ENCODE data around the gene FOXD1. TPM values are rescaled to one million over a fixed set of nuclear protein-coding genes. Genes with fewer than 3 reads are reported as not detected.
A peak's percentile ranks its signal among the peaks of the same experiment; 100 is the strongest.
"Not testable (repeated sequence)": the region's sequence is repeated elsewhere in the genome, so short reads cannot be mapped to it uniquely, and the experiment has no call there.

FOXD1 gene
- 11.3 and 11.8 TPM in 2 replicates for total RNA-seq (2014; rRNA removed; shearing (Covaris generic))

- peak; percentile 57 for DNase-seq (ENCODE audit: low spot score)
- in situ Hi-C loops (cut with HindIII; ENCODE audit: low sequenced_read_pairs): no loop called here
Observed at GRCh38 chr5:73448463-73449136, at the start of gene FOXD1. TSS of gene FOXD1 (minus strand) at chr5:73448777. CDS start at chr5:73448362, 415 bp downstream.

GRCh38 chr5:73497497-73498056 lies 49.0 kb upstream of the FOXD1 start:
- no peak for DNase-seq (ENCODE audit: low spot score)
- in situ Hi-C loops (cut with HindIII; ENCODE audit: low sequenced_read_pairs): no loop called here

- DNase-seq (ENCODE audit: low spot score): peak; percentile 35
- in situ Hi-C loops (cut with HindIII; ENCODE audit: low sequenced_read_pairs): no loop called here
Observed at GRCh38 chr5:73496984-73497457, 48.4 kb upstream of the FOXD1 start.

GRCh38 chr5:73495772-73496335 lies 47.3 kb upstream of the FOXD1 start:
- DNase-seq (ENCODE audit: low spot score): no peak
- in situ Hi-C loops (cut with HindIII; ENCODE audit: low sequenced_read_pairs): no loop called here

- no peak for DNase-seq (ENCODE audit: low spot score)
- in situ Hi-C loops (cut with HindIII; ENCODE audit: low sequenced_read_pairs): no loop called here
Observed at GRCh38 chr5:73494721-73495120, 46.1 kb upstream of the FOXD1 start.

GRCh38 chr5:73493421-73493820 lies 44.8 kb upstream of the FOXD1 start:
- in situ Hi-C loops (cut with HindIII; ENCODE audit: low sequenced_read_pairs): no loop called here
- no peak for DNase-seq (ENCODE audit: low spot score)

GRCh38 chr5:73491155-73491554 lies 42.6 kb upstream of the FOXD1 start:
- in situ Hi-C loops (cut with HindIII; ENCODE audit: low sequenced_read_pairs): no loop called here

GRCh38 chr5:73490088-73490487 lies 41.5 kb upstream of the FOXD1 start:
- DNase-seq (ENCODE audit: low spot score): no peak
- in situ Hi-C loops (cut with HindIII; ENCODE audit: low sequenced_read_pairs): no loop called here

More at GRCh38 chr5:73491155-73491554, 42.6 kb upstream of the FOXD1 start:
- DNase-seq (ENCODE audit: low spot score): no peak

- in situ Hi-C loops (cut with HindIII; ENCODE audit: low sequenced_read_pairs): no loop called here
- DNase-seq (ENCODE audit: low spot score): no peak
Observed at GRCh38 chr5:73488806-73489205, 40.2 kb upstream of the FOXD1 start.

GRCh38 chr5:73487815-73488214 lies 39.2 kb upstream of the FOXD1 start:
- in situ Hi-C loops (cut with HindIII; ENCODE audit: low sequenced_read_pairs): no loop called here
- no peak for DNase-seq (ENCODE audit: low spot score)

- in situ Hi-C loops (cut with HindIII; ENCODE audit: low sequenced_read_pairs); DNase-seq (ENCODE audit: low spot score): not testable (repeated sequence)
Observed at GRCh38 chr5:73487257-73487656, 38.7 kb upstream of the FOXD1 start.

GRCh38 chr5:73486119-73486899 lies 37.7 kb upstream of the FOXD1 start:
- in situ Hi-C loops (cut with HindIII; ENCODE audit: low sequenced_read_pairs): no loop called here
- no peak for DNase-seq (ENCODE audit: low spot score)

- DNase-seq (ENCODE audit: low spot score): no peak
- in situ Hi-C loops (cut with HindIII; ENCODE audit: low sequenced_read_pairs): no loop called here
Observed at GRCh38 chr5:73485715-73486114, 37.1 kb upstream of the FOXD1 start.

- in situ Hi-C loops (cut with HindIII; ENCODE audit: low sequenced_read_pairs): no loop called here
- no peak for DNase-seq (ENCODE audit: low spot score)
Observed at GRCh38 chr5:73484511-73484910, 35.9 kb upstream of the FOXD1 start.

- DNase-seq (ENCODE audit: low spot score): no peak
- in situ Hi-C loops (cut with HindIII; ENCODE audit: low sequenced_read_pairs): no loop called here
Observed at GRCh38 chr5:73483676-73484075, 35.1 kb upstream of the FOXD1 start.

GRCh38 chr5:73482383-73483136 lies 34.0 kb upstream of the FOXD1 start:
- in situ Hi-C loops (cut with HindIII; ENCODE audit: low sequenced_read_pairs): no loop called here
- no peak for DNase-seq (ENCODE audit: low spot score)

GRCh38 chr5:73480500-73480899 lies 31.9 kb upstream of the FOXD1 start:
- DNase-seq (ENCODE audit: low spot score): no peak
- in situ Hi-C loops (cut with HindIII; ENCODE audit: low sequenced_read_pairs): no loop called here

GRCh38 chr5:73472116-73472515 lies 23.5 kb upstream of the FOXD1 start:
- no peak for DNase-seq (ENCODE audit: low spot score)
- in situ Hi-C loops (cut with HindIII; ENCODE audit: low sequenced_read_pairs): no loop called here

GRCh38 chr5:73471654-73472053 lies 23.1 kb upstream of the FOXD1 start:
- no peak for DNase-seq (ENCODE audit: low spot score)
- in situ Hi-C loops (cut with HindIII; ENCODE audit: low sequenced_read_pairs): no loop called here

All from G401 (cell line).